Mesodermal cell (in vitro differentiated cells): Measurements from ENCODE around the gene CRIM1.

Experiments used
- H3K27ac ChIP-seq: 2 replicates; pipeline ENCODE4 v1.7.0; 2013; ENCODE audit warnings: mild to moderate bottlenecking, low read depth, low read length, moderate library complexity; ENCODE audit not compliant: severe bottlenecking
- H3K36me3 ChIP-seq: 2 replicates; pipeline ENCODE4 v1.7.1; 2013; ENCODE audit warnings: mild to moderate bottlenecking, low read length, moderate library complexity; ENCODE audit not compliant: control insufficient read depth, insufficient read depth
- H3K4me1 ChIP-seq: one replicate; pipeline ENCODE4 v1.7.1; 2013; ENCODE audit warnings: mild to moderate bottlenecking, low read length; ENCODE audit not compliant: insufficient read depth, control insufficient read depth, poor library complexity, severe bottlenecking
- H3K4me3 ChIP-seq: 2 replicates; pipeline ENCODE4 v1.7.0; 2013; ENCODE audit warnings: low read length, control low read depth, mild to moderate bottlenecking; ENCODE audit not compliant: insufficient read depth, poor library complexity, severe bottlenecking; ENCODE audit errors: extremely low read depth
- H3K9me3 ChIP-seq: 2 replicates; pipeline ENCODE4 v1.7.1; 2013; ENCODE audit warnings: mild to moderate bottlenecking, low read length, moderate library complexity; ENCODE audit not compliant: control insufficient read depth
- WGBS, 2 experiments: methylation state at CpG; one replicate each; pipeline ENCODE4 v1.1.5; 2013; ENCODE audit warnings: missing lambda C conversion rate in 2 of 2; ENCODE audit not compliant: insufficient coverage in 2 of 2; 5-methylcytosine and 5-hydroxymethylcytosine counted together

CRIM1 gene

DNA sequence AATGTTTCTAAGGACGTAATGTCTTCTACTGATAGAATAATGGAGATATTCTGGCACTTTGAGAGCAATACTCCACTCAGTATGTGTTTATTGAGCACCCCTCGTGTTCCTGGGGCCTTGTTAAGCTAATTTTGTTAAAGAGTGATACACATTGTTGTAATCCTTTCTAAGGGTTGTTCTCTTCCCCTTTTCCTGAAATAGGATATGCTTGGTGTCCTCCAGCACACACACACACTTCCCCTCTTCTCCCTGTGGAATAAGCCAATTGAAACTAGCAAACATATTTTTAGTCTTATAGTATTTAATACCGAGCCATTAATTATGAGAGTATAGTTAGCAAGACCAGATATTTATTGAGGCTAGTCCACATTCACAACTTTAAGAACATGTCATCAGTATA, 114.1 kb downstream of the CRIM1 start:
- H3K4me1 ChIP-seq, result no peaks in the 10 kb centered on the region
- H3K4me3 ChIP-seq, result no peak overlapping the region
- WGBS, 2 experiments, result no CpG with 5 or more reads among the region's 3 CpGs
- H3K36me3 ChIP-seq, result peaks cover 98% of the 10 kb centered on the region
- peaks cover 24% of the 10 kb centered on the region for H3K9me3 ChIP-seq
- no peak overlapping the region for H3K27ac ChIP-seq

DNA sequence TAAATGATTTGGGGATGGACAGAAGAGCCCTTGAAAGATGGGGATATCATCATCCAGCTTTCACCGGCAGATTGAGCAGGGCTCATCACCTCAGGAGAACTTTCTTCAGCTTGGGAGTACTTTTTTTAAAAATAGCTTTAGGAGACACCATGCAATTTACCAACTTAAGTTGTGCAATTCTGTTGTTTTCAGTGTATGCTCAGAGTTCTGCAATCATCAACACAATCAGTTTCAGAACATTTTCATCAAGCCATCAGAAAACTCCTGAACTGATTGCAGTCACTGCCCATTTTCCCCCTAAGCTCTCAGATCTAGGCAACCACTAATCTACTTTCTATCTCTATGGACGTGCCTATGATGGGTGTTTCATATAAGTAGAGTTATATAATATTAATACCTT, 117.7 kb downstream of the CRIM1 start:
- no peak overlapping the region for H3K27ac ChIP-seq
- no peaks in the 10 kb centered on the region for H3K4me1 ChIP-seq
- H3K9me3 ChIP-seq, result peaks cover 48% of the 10 kb centered on the region
- peaks cover 99% of the 10 kb centered on the region for H3K36me3 ChIP-seq
- 89 to 90% methylated on average over 1 of the region's 2 CpGs for WGBS, 2 experiments
- no peak overlapping the region for H3K4me3 ChIP-seq

DNA sequence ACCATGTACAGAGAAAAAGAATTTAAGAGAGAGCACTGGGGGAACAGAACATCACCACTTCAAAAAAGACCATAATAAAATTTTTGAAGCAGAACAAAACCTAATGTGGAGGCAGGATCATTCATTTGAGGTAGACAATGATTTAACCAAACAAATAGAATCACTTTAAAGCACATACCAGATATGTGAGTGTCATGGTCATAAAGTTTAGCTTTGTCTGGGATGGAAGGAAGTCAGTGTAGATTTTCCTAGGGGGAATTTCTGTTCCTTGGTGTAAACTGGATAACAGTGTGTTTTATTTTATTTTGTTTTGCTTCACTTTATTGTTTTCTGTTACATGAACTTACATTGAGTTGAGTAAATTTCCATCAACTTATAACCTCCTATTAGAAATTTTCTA, 120.8 kb downstream of the CRIM1 start:
- Histone ChIP-seq H3K4me1 (peaks cover 4% of the 10 kb centered on the region), H3K4me3 (no peak overlapping the region), H3K36me3 (peaks cover 99% of the 10 kb centered on the region), H3K27ac (no peak overlapping the region), H3K9me3 (peaks cover 48% of the 10 kb centered on the region)

DNA sequence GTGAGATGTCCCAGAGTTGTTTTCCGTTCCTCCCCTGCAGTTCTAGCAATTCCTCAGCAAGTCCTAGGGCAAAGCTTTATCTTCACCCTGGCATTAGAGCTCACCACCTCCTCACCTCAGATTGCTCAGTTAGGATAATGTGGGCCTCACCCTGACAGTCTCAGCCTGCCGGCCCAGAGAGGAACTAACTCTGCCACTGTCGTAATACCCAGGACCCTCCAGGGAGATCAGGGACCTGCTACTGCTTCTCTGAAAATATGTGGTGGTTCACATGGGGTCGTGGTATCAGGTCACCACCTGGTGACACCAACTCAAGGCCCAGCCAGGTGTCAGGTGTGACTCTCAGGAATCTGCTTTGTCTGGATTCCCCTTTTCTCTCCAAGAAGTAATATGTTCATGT, 121.7 kb downstream of the CRIM1 start:
- 89 to 98% methylated on average over 4 of the region's 4 CpGs for WGBS, 2 experiments
- peaks cover 4% of the 10 kb centered on the region for H3K4me1 ChIP-seq

DNA sequence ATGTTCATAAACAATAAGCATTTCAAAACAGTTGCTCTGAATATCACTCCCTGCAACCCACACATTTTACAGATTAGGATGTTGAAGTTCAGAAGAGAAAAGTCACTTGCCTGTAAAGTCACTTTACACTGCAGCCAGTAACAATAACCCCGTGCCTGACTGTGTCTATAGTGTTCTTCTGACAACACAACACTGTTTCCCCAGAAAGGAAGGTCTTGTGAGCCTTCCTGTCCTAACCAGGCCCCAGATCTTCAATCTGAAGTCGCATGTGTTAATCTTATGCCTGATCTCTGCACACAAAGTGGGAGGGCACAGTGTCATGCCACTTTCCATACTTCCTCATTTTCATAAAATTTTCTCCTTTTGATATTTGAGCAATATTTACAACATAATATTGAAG, 122.2 kb downstream of the CRIM1 start:
- 92 to 100% methylated on average over 2 of the region's 2 CpGs for WGBS, 2 experiments
- H3K27ac ChIP-seq, result no peak overlapping the region
- peaks cover 96% of the 10 kb centered on the region for H3K36me3 ChIP-seq
- peaks cover 41% of the 10 kb centered on the region for H3K9me3 ChIP-seq
- peaks cover 4% of the 10 kb centered on the region for H3K4me1 ChIP-seq
- H3K4me3 ChIP-seq, result no peak overlapping the region

More for the DNA sequence above, 121.7 kb downstream of the CRIM1 start:
- H3K9me3 ChIP-seq, result peaks cover 46% of the 10 kb centered on the region
- peaks cover 96% of the 10 kb centered on the region for H3K36me3 ChIP-seq
- no peak overlapping the region for H3K27ac ChIP-seq
- H3K4me3 ChIP-seq, result no peak overlapping the region

DNA sequence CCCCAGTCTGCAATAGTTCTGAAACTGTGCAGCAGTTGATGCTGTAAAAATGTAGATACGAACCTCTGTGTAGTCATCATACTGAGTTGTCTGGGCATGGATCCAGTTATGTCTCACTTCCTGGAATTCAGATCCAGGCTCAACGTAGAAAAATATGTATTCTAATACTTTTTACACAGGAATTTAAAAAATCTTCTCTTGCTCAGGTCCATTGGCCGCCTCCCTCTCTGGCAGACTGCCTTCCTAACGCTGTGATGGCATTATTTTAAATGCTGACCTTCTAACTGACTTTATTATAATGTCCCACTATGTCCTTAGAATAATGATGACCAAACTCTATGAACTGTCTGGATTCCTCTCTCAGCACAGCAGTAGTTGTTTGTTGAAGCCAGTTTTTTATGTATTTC, 122.8 kb downstream of the CRIM1 start:
- H3K4me3 ChIP-seq, result no peak overlapping the region
- no peak overlapping the region for H3K27ac ChIP-seq
- peaks cover 4% of the 10 kb centered on the region for H3K4me1 ChIP-seq
- 90 to 100% methylated on average over 3 of the region's 4 CpGs for WGBS, 2 experiments
- peaks cover 36% of the 10 kb centered on the region for H3K9me3 ChIP-seq
- H3K36me3 ChIP-seq, result peaks cover 96% of the 10 kb centered on the region

DNA sequence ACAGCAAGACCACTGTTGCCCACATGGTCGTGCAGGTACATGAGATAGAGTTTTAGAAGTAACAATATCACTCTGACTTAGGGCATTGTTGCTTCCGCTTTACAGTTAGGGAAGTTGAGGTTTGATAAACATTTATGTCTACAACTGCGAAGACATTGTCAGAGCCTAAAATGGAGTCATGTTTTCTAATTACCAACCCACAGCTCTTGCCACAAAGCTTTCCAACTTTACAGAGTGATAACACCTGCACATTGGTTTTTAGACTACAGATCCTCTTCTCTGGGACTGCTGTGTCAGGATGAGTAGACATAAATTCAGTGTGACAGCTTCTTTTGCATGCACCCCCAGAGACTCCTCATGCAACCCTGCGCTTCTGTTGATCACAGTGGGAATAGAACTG, 123.4 kb downstream of the CRIM1 start:
- peaks cover 31% of the 10 kb centered on the region for H3K9me3 ChIP-seq
- H3K36me3 ChIP-seq, result peaks cover 96% of the 10 kb centered on the region
- 45 to 83% methylated on average over 2 of the region's 4 CpGs for WGBS, 2 experiments
- peaks cover 6% of the 10 kb centered on the region for H3K4me1 ChIP-seq
- H3K4me3 ChIP-seq, result no peak overlapping the region
- H3K27ac ChIP-seq, result no peak overlapping the region

DNA sequence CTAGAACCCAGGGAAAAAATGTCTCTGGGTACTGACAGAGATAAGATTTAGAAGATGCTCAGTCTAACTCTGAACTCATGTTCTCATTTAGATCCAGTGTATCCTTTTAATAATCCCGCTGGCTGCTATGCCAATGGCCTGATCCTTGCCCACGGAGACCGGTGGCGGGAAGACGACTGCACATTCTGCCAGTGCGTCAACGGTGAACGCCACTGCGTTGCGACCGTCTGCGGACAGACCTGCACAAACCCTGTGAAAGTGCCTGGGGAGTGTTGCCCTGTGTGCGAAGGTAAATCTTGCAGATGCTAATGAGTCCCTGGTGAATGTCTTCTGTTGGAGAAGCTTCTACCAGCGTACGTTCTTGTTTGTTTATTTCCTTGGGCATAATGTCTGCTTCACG, 123.8 kb downstream of the CRIM1 start:
- Histone ChIP-seq H3K27ac (no peak overlapping the region), H3K9me3 (peaks cover 27% of the 10 kb centered on the region), H3K4me1 (peaks cover 8% of the 10 kb centered on the region), H3K36me3 (peaks cover 96% of the 10 kb centered on the region), H3K4me3 (no peak overlapping the region)
- WGBS, 2 experiments, result 96 to 98% methylated on average over 13 to 15 of the region's 16 CpGs

DNA sequence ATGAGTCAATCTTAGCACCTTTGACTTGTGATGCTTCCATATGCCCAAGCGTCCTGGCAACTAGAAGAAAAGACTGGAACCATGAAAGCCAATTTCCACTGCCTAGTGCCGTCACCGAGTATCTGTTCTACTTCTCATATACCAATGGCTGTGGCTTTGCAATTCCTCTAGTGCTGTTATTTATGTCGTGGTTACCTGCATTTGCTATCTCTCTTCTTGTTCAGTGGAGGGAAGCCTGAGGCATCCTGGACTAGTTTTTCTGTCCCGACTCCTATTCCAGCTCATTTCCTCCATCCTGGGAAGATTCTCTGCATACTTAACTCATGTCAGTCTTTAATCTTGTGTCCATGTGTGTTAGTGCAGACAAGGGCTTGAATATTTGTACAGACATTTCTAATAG, 124.5 kb downstream of the CRIM1 start:
- Histone ChIP-seq H3K36me3 (peaks cover 97% of the 10 kb centered on the region), H3K4me3 (no peak overlapping the region), H3K4me1 (peaks cover 13% of the 10 kb centered on the region), H3K27ac (no peak overlapping the region), H3K9me3 (peaks cover 21% of the 10 kb centered on the region)
- 93 to 97% methylated on average over 3 to 4 of the region's 5 CpGs for WGBS, 2 experiments

DNA sequence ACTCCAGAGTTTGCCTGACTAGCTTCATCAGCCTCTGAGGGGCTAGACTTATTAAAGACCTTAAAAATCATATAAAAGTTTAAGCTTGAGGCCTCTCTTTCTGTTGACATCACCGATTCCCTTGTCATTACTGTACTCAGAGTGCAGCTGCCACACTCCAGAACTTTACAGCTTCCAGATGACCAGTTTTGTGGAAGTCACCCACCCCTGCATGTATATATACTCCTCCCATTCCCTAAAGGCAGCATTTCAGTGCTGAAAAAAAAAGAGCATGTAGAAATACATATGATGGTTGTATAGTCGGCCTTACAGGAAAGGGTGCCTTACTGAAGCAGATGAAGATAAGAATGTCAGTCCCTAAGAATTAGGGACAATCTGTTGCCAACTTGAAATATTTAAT, 125.1 kb downstream of the CRIM1 start:
- WGBS, 2 experiments, result 93 to 95% methylated on average over 2 of the region's 2 CpGs
- peaks cover 19% of the 10 kb centered on the region for H3K4me1 ChIP-seq
- no peak overlapping the region for H3K4me3 ChIP-seq
- peaks cover 91% of the 10 kb centered on the region for H3K36me3 ChIP-seq
- H3K27ac ChIP-seq, result no peak overlapping the region
- H3K9me3 ChIP-seq, result peaks cover 15% of the 10 kb centered on the region

DNA sequence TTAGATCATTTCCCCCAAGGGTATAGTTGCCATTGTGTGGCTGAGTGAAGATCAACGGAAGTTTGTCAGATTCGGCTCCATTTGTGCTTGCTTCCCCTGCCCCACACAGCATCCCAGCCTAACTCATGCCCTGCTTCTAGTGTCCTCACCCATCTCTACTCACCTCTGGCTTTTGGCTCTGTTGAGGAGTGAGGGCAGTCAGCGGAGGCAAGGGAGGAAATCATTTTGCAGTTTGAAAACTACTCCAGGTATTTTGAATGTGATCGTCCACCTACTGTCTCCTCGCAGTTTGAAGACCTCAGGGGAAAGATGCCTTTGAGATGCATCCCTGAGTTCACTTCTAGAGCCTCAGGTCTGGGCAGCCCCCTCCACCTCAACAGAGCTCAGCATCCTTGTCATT, 126.1 kb downstream of the CRIM1 start:
- Histone ChIP-seq H3K36me3 (peaks cover 80% of the 10 kb centered on the region), H3K4me3 (no peak overlapping the region), H3K4me1 (peaks cover 26% of the 10 kb centered on the region), H3K27ac (no peak overlapping the region), H3K9me3 (peaks cover 5% of the 10 kb centered on the region)
- 88 to 100% methylated on average over 2 of the region's 5 CpGs for WGBS, 2 experiments
